ENCODE measurements around the gene CABP1. TPM values are rescaled to one million over a fixed set of nuclear protein-coding genes. Genes with fewer than 3 reads are reported as not detected.

Gene CABP1
- total and polyA plus RNA-seq, 2 donors (not counting 3 experiments of a cell fraction or from before 2014, with no cell fraction given), result 0.07 to 0.31 TPM

DNA sequence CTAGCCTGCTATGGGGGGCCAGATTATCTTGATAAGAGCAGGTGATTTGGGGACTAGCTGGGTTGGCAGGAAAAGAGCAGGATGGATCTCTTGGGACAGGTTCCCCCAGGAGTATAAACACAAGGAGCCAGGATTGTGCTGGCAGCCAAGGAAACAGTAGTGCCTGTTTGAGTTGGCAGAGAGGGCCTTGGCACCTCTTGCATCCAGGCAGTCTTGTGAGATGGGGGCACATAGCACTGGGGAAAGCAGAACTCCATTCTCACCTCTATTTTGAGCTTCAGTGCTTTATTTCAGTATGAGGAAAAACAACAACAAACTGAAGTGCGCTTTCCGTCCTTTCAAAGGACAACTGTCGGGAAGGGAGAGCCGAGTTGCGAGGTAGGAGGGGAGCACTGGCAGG, 60.5 kb downstream of the CABP1 start:
- CTCF ChIA-PET, result interaction anchor here (1.7 kb wide), 1 partner anchor 9 kb away, joined by 4 read pairs; the partner anchor contains the start of gene UNC119B

DNA sequence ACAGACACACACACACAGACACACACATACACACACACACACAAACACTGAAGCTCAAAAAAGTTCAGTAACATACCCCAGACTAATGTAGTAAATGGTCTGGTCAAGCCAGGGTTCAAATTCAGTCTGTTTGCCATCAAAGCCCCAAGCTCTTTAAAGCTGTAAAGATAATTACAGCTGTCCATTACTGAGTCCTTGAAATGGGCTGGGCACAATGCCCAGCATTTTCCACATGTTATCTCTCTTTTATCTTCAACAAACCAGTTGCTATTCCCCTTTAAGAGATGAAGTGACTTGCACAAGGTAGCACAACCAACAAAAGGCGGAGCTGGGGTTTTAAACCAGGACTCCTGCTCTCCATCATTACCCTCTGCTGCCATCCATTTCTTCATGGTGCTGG, 62.2 kb downstream of the CABP1 start:
- no TSS peak for BruUV-seq (replicated peaks)

More for the DNA sequence above, 60.5 kb downstream of the CABP1 start:
- H3K9me1 ChIP-seq (replicated peaks; ENCODE audit: control insufficient read depth, extremely low read depth, insufficient read depth, low read length), result no peaks in the 10 kb centered on the region
- H3K27ac ChIP-seq (ENCODE audit: insufficient read depth, low read depth, low read length), result no peak overlapping the region
- H3K9me3 ChIP-seq (replicated peaks; ENCODE audit: control insufficient read depth, insufficient read depth, low read length), result no peaks in the 10 kb centered on the region
- H2AFZ ChIP-seq (ENCODE audit: low read depth, low read length), result no peak overlapping the region
- H3K9ac ChIP-seq (replicated peaks; ENCODE audit: extremely low read depth, insufficient read depth, low read length), result no peak overlapping the region
- H4K20me1 ChIP-seq (replicated peaks; ENCODE audit: control insufficient read depth, extremely low read depth, insufficient read depth, low read length), result no peaks in the 10 kb centered on the region
- intact Hi-C loops (cut with micrococcal nuclease), result no loop called here
- no peak overlapping the region for H3K4me2 ChIP-seq (ENCODE audit: insufficient read depth, low read length)
- FAIRE-seq, result no peak
- H3K79me2 ChIP-seq (ENCODE audit: control insufficient read depth, insufficient read depth, low read length), result no peaks in the 10 kb centered on the region
- POLR2A ChIA-PET, result no interaction called here
- no TSS peak for BruUV-seq (replicated peaks)
- dilution Hi-C loops (cut with MboI; ENCODE audit: extremely low pct_ligation_motif_present, low sequenced_read_pairs), result no loop called here
- H3K27me3 ChIP-seq (ENCODE audit: control insufficient read depth in 2 of 2, insufficient read depth in 2 of 2, low read length in 2 of 2), result no peaks in the 10 kb centered on the region
- no peak for DNase-seq (ENCODE audit: low read depth, low spot score)
- TF ChIP-seq FOS (IDR thresholded peaks at IDR 0.05; ENCODE audit: borderline replicate concordance, insufficient read depth, low read length) (no peak), GATA2 (IDR thresholded peaks at IDR 0.05; ENCODE audit: insufficient read depth, insufficient read length, low read depth, low read length) (no peak), JUN (IDR thresholded peaks at IDR 0.05; ENCODE audit: borderline replicate concordance, insufficient read depth, insufficient read length, low read depth) (no peak), EZH2 (IDR thresholded peaks at IDR 0.05; ENCODE audit: borderline replicate concordance, low read depth, low read length, severe bottlenecking) (no peak), POLR2A (IDR thresholded peaks at IDR 0.05; ENCODE audit: low read depth, low read length) (no peak), MYC (IDR thresholded peaks at IDR 0.05; ENCODE audit: low read depth, low read length) (no peak)
- H3K4me1 ChIP-seq (ENCODE audit: control insufficient read depth, extremely low read depth, insufficient read depth, low read length), result peaks cover 17% of the 10 kb centered on the region
- no peak overlapping the region for H3K4me3 ChIP-seq (replicated peaks in 1 of 3; ENCODE audit: insufficient read depth in 1 of 3, low read depth in 1 of 3, low read length in 3 of 3)
- peaks cover 19 to 32% of the 10 kb centered on the region in 2 experiments for H3K36me3 ChIP-seq (ENCODE audit: control insufficient read depth in 2 of 2, extremely low read depth in 1 of 2, insufficient read depth in 2 of 2, low read length in 2 of 2)

More for the DNA sequence above, 62.2 kb downstream of the CABP1 start:
- H3K4me1 ChIP-seq (ENCODE audit: control insufficient read depth, extremely low read depth, insufficient read depth, low read length), result peaks cover 17% of the 10 kb centered on the region
- ChIA-PET CTCF (interaction anchor here (1.4 kb wide), 1 partner anchor 269 kb away, joined by 3 read pairs; no protein-coding TSS in a partner anchor), POLR2A (no interaction called here)
- no peaks in the 10 kb centered on the region for H3K27me3 ChIP-seq (ENCODE audit: control insufficient read depth in 2 of 2, insufficient read depth in 2 of 2, low read length in 2 of 2)
- dilution Hi-C loops (cut with MboI; ENCODE audit: extremely low pct_ligation_motif_present, low sequenced_read_pairs), result no loop called here
- H2AFZ ChIP-seq (ENCODE audit: low read depth, low read length), result no peak overlapping the region
- DNase-seq (ENCODE audit: low read depth, low spot score) (no peak), FAIRE-seq (no peak)
- no peak for TF ChIP-seq MYC (IDR thresholded peaks at IDR 0.05; ENCODE audit: low read depth, low read length)
- TF ChIP-seq, protein P1, sequence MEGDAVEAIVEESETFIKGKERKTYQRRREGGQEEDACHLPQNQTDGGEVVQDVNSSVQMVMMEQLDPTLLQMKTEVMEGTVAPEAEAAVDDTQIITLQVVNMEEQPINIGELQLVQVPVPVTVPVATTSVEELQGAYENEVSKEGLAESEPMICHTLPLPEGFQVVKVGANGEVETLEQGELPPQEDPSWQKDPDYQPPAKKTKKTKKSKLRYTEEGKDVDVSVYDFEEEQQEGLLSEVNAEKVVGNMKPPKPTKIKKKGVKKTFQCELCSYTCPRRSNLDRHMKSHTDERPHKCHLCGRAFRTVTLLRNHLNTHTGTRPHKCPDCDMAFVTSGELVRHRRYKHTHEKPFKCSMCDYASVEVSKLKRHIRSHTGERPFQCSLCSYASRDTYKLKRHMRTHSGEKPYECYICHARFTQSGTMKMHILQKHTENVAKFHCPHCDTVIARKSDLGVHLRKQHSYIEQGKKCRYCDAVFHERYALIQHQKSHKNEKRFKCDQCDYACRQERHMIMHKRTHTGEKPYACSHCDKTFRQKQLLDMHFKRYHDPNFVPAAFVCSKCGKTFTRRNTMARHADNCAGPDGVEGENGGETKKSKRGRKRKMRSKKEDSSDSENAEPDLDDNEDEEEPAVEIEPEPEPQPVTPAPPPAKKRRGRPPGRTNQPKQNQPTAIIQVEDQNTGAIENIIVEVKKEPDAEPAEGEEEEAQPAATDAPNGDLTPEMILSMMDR (IDR thresholded peaks at IDR 0.05; ENCODE audit: extremely low read depth in 1 of 2, insufficient read depth in 1 of 2, low read depth in 1 of 2, low read length in 2 of 2), result no peak
- TF ChIP-seq, protein P2, sequence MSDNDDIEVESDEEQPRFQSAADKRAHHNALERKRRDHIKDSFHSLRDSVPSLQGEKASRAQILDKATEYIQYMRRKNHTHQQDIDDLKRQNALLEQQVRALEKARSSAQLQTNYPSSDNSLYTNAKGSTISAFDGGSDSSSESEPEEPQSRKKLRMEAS (IDR thresholded peaks at IDR 0.05; ENCODE audit: insufficient read depth, insufficient read length), result no peak
- no peak for TF ChIP-seq POLR2AphosphoS5 (IDR thresholded peaks at IDR 0.05; ENCODE audit: insufficient read depth, low read depth, low read length)
- TF ChIP-seq GATA2 (IDR thresholded peaks at IDR 0.05; ENCODE audit: insufficient read depth, insufficient read length, low read depth, low read length), result no peak
- no peak for TF ChIP-seq EZH2 (IDR thresholded peaks at IDR 0.05; ENCODE audit: borderline replicate concordance, low read depth, low read length, severe bottlenecking)
- TF ChIP-seq FOS (IDR thresholded peaks at IDR 0.05; ENCODE audit: borderline replicate concordance, insufficient read depth, low read length), result no peak
- no peak for TF ChIP-seq JUN (IDR thresholded peaks at IDR 0.05; ENCODE audit: borderline replicate concordance, insufficient read depth, insufficient read length, low read depth)
- no peak for TF ChIP-seq POLR2A (IDR thresholded peaks at IDR 0.05; ENCODE audit: low read depth, low read length)
- H3K36me3 ChIP-seq (ENCODE audit: control insufficient read depth in 2 of 2, extremely low read depth in 1 of 2, insufficient read depth in 2 of 2, low read length in 2 of 2), result peaks cover 13 to 25% of the 10 kb centered on the region in 2 experiments
- no peak overlapping the region for H3K4me2 ChIP-seq (ENCODE audit: insufficient read depth, low read length)
- no peaks in the 10 kb centered on the region for H3K9me1 ChIP-seq (replicated peaks; ENCODE audit: control insufficient read depth, extremely low read depth, insufficient read depth, low read length)
- no peak overlapping the region for H3K9ac ChIP-seq (replicated peaks; ENCODE audit: extremely low read depth, insufficient read depth, low read length)
- H3K27ac ChIP-seq (ENCODE audit: insufficient read depth, low read depth, low read length), result no peak overlapping the region
- H3K9me3 ChIP-seq (replicated peaks; ENCODE audit: control insufficient read depth, insufficient read depth, low read length), result no peaks in the 10 kb centered on the region
- H3K4me3 ChIP-seq (replicated peaks in 1 of 3; ENCODE audit: insufficient read depth in 1 of 3, low read depth in 1 of 3, low read length in 3 of 3), result no peak overlapping the region
- intact Hi-C loops (cut with micrococcal nuclease), result no loop called here
- no peaks in the 10 kb centered on the region for H4K20me1 ChIP-seq (replicated peaks; ENCODE audit: control insufficient read depth, extremely low read depth, insufficient read depth, low read length)
- no peaks in the 10 kb centered on the region for H3K79me2 ChIP-seq (ENCODE audit: control insufficient read depth, insufficient read depth, low read length)

Data from endothelial cell of umbilical vein (primary cell).